Activated CD4-positive, CD25-positive, alpha-beta regulatory T cell treated with anti-CD3 and anti-CD28 coated beads, Interleukin-2, amount 50 U/mL, for 72 hours (primary cell): Measurements from ENCODE around the gene OR8B2.
"Not testable (repeated sequence)": the region's sequence is repeated elsewhere in the genome, so short reads cannot be mapped to it uniquely, and the experiment has no call there.

Experiments used
- DNase-seq: peaks from one replicate; pipeline ENCODE4 v3.0.0; 2021

The OR8B2 gene

GRCh38 chr11:124384399-124384798 lies at the start of gene OR8B2:
Gene OR8B2, minus strand, starts transcription at chr11:124384499. Its CDS starts 1,156 bp downstream, at chr11:124383343.
- DNase-seq = no peak

GRCh38 chr11:124429599-124429998 lies 45.3 kb upstream of the OR8B2 start:
- no peak for DNase-seq

GRCh38 chr11:124424384-124424921 lies 40.2 kb upstream of the OR8B2 start, which contains the start of gene OR8B4:
Gene OR8B4, minus strand, starts transcription at chr11:124424871. Its CDS starts 0 bp downstream, at chr11:124424871.
- DNase-seq = no peak

- no peak for DNase-seq
Measured at GRCh38 chr11:124421043-124421442, 36.7 kb upstream of the OR8B2 start.

GRCh38 chr11:124415356-124415923 lies 31.1 kb upstream of the OR8B2 start:
- DNase-seq = no peak

- no peak for DNase-seq
Measured at GRCh38 chr11:124409906-124410305, 25.6 kb upstream of the OR8B2 start.

- DNase-seq = no peak
Measured at GRCh38 chr11:124405581-124405980, 21.3 kb upstream of the OR8B2 start.

GRCh38 chr11:124403186-124403585 lies 18.9 kb upstream of the OR8B2 start:
- not testable (repeated sequence) for DNase-seq

GRCh38 chr11:124402326-124402922 lies 18.1 kb upstream of the OR8B2 start:
- DNase-seq = peak; percentile 30

GRCh38 chr11:124398924-124399323 lies 14.6 kb upstream of the OR8B2 start, which contains the start of gene OR8B3:
Gene OR8B3, minus strand, starts transcription at chr11:124399024. Its CDS starts 1,673 bp downstream, at chr11:124397351.
- no peak for DNase-seq

GRCh38 chr11:124396847-124397246 lies 12.5 kb upstream of the OR8B2 start:
- not testable (repeated sequence) for DNase-seq

GRCh38 chr11:124394408-124394807 lies 10.1 kb upstream of the OR8B2 start:
- no peak for DNase-seq

GRCh38 chr11:124382857-124383256 lies 1.4 kb downstream of the OR8B2 start:
- not testable (repeated sequence) for DNase-seq

GRCh38 chr11:124380585-124380984 lies 3.7 kb downstream of the OR8B2 start:
- no peak for DNase-seq

- DNase-seq = no peak
Measured at GRCh38 chr11:124376280-124376679, 8.0 kb downstream of the OR8B2 start.

- no peak for DNase-seq
Measured at GRCh38 chr11:124359566-124359965, 24.7 kb downstream of the OR8B2 start.

- DNase-seq = no peak
Measured at GRCh38 chr11:124346311-124346955, 37.9 kb downstream of the OR8B2 start.

GRCh38 chr11:124344346-124344745 lies 40.0 kb downstream of the OR8B2 start:
- DNase-seq = no peak

GRCh38 chr11:124340142-124340447 lies 44.2 kb downstream of the OR8B2 start:
- no peak for DNase-seq

- DNase-seq = no peak
Measured at GRCh38 chr11:124339396-124340141, 44.7 kb downstream of the OR8B2 start.
